ENCODE data around the gene SH3PXD2A.

DNA sequence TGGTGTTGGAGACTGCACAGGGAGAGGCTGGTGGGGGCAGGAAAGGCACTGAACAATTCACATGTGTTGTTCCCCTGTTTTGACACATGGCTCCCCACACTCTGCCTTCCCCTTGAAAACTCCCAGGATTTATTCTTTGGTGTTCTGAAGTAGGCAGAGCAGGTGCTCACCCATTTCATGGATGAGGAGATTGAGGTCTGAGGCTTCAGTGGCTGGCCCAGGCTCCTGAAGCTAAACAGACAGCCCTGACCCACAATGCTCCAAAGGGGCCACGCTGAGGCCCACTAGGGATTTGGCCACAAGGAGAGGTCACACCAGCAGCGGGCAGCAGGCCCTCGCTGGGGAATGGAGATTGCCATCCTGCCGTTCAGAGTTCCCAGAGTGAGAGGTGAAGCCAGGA lies 157.6 kb downstream of the SH3PXD2A start:
- TF ChIP-seq GATA2 (IDR thresholded peaks at IDR 0.05; ENCODE audit: low read depth, low read length): no peak
- TF ChIP-seq GATA3 (IDR thresholded peaks at IDR 0.05; ENCODE audit: low read depth, low read length): no peak

Data from SH-SY5Y (cell line).